NCI-H1092 treated with DMSO at 0.1 percent for 48 hours (cell line): Measurements from ENCODE around the gene PEX6.
"Not testable (repeated sequence)": the region's sequence is repeated elsewhere in the genome, so short reads cannot be mapped to it uniquely, and the experiment has no call there.

Experiments
- DNase-seq: peaks from one replicate; lab custom pipeline; 2025; lab: John Stamatoyannopoulos, UW

PEX6 gene

GRCh38 chr6:42967228-42967627 lies 11.8 kb downstream of the PEX6 start:
- DNase-seq = no peak

GRCh38 chr6:42966571-42966970 lies 12.4 kb downstream of the PEX6 start:
- no peak for DNase-seq

GRCh38 chr6:42963855-42964605 lies 15.0 kb downstream of the PEX6 start:
- no peak for DNase-seq

GRCh38 chr6:42963179-42963854 lies 15.7 kb downstream of the PEX6 start:
- no peak for DNase-seq

- DNase-seq = no peak
Measured at GRCh38 chr6:42962502-42963178, 16.3 kb downstream of the PEX6 start.

GRCh38 chr6:42962096-42962495 lies 16.9 kb downstream of the PEX6 start:
- no peak for DNase-seq

GRCh38 chr6:42961020-42961470 lies 17.9 kb downstream of the PEX6 start:
- DNase-seq = no peak

- DNase-seq = peak; percentile 59
Measured at GRCh38 chr6:42960243-42961019, 18.6 kb downstream of the PEX6 start, which contains the start of gene GNMT. Gene GNMT (plus strand): TSS chr6:42960754. CDS start chr6:42960768, 14 bp downstream.

- DNase-seq = no peak
Measured at GRCh38 chr6:42959917-42960242, 19.1 kb downstream of the PEX6 start.

- no peak for DNase-seq
Measured at GRCh38 chr6:42958125-42958524, 20.9 kb downstream of the PEX6 start.

- not testable (repeated sequence) for DNase-seq
Measured at GRCh38 chr6:42954405-42954804, 24.6 kb downstream of the PEX6 start.

- no peak for DNase-seq
Measured at GRCh38 chr6:42952389-42952788, 26.6 kb downstream of the PEX6 start.

- DNase-seq = no peak
Measured at GRCh38 chr6:42947950-42948349, 31.0 kb downstream of the PEX6 start.

GRCh38 chr6:42942444-42942843 lies 36.5 kb downstream of the PEX6 start:
- no peak for DNase-seq

GRCh38 chr6:42941356-42941755 lies 37.6 kb downstream of the PEX6 start:
- DNase-seq = not testable (repeated sequence)

- DNase-seq = no peak
Measured at GRCh38 chr6:42940493-42941045, 38.4 kb downstream of the PEX6 start.

- DNase-seq = no peak
Measured at GRCh38 chr6:42939810-42940167, 39.2 kb downstream of the PEX6 start.

GRCh38 chr6:42938987-42939809 lies 39.8 kb downstream of the PEX6 start:
- DNase-seq = no peak

GRCh38 chr6:42938428-42938796 lies 40.6 kb downstream of the PEX6 start:
- no peak for DNase-seq

- no peak for DNase-seq
Measured at GRCh38 chr6:42937548-42938427, 41.2 kb downstream of the PEX6 start.
